A673 (cell line): ENCODE data around the gene STAG1. TPM values are rescaled to one million over a fixed set of nuclear protein-coding genes. Genes with fewer than 3 reads are reported as not detected.

Experiments
- BruUV-seq: library from RNA; stranded (reverse); fragments of 400-500 nt; replicated peaks from 2 replicates; lab custom pipeline; 2021; lab: Mats Ljungman, UMichigan
- CTCF ChIA-PET: fragments of 300-600 bp; sonication (Branson Sonifier 250); formaldehyde crosslinking; loops from one replicate; lab custom pipeline; 2022; ENCODE audit warnings: antibody characterized with exemption; lab: Charles Lee
- POLR2A ChIA-PET: fragments of 300-600 bp; sonication (Branson Sonifier 250); formaldehyde crosslinking; loops from one replicate; lab custom pipeline; 2022; ENCODE audit warnings: antibody characterized with exemption; ENCODE audit not compliant: low non-redundant PET; lab: Charles Lee
- DNase-seq: peaks from one replicate; pipeline ENCODE4 v3.0.0-alpha.2; 2015; ENCODE audit warnings: low spot score
- H3K27ac ChIP-seq: fragments of 200-600 bp; sonication (generic); 2 replicates; pipeline ENCODE4 v1.5.1; 2016; ENCODE audit warnings: mixed run types, low read depth, mild to moderate bottlenecking, mixed read lengths, antibody characterized with exemption, low read length; ENCODE audit not compliant: poor library complexity, severe bottlenecking
- H3K27me3 ChIP-seq: fragments of 200-600 bp; sonication (generic); replicated peaks from 2 replicates; pipeline ENCODE4 v1.6.1; 2017; ENCODE audit warnings: mixed run types, low read depth, mild to moderate bottlenecking, mixed read lengths, antibody characterized with exemption, low read length; ENCODE audit not compliant: insufficient read depth, poor library complexity
- H3K36me3 ChIP-seq: fragments of 200-600 bp; sonication (generic); 2 replicates; pipeline ENCODE4 v1.6.1; 2016; ENCODE audit warnings: mixed run types, mild to moderate bottlenecking, mixed read lengths, antibody characterized with exemption, low read length; ENCODE audit not compliant: insufficient read depth, poor library complexity, severe bottlenecking
- H3K4me1 ChIP-seq: fragments of 200-600 bp; sonication (generic); 2 replicates; pipeline ENCODE4 v1.6.1; 2017; ENCODE audit warnings: mixed run types, mild to moderate bottlenecking, mixed read lengths, antibody characterized with exemption, low read length; ENCODE audit not compliant: insufficient read depth, poor library complexity, severe bottlenecking
- H3K4me3 ChIP-seq: fragments of 200-600 bp; sonication (generic); 2 replicates; pipeline ENCODE4 v1.5.1; 2016; ENCODE audit warnings: low read depth, mixed run types, mild to moderate bottlenecking, mixed read lengths, low read length; ENCODE audit not compliant: poor library complexity, severe bottlenecking
- H3K9me3 ChIP-seq: fragments of 200-600 bp; sonication (generic); 2 replicates; pipeline ENCODE4 v1.6.1; 2016; ENCODE audit warnings: mixed run types, low read depth, mild to moderate bottlenecking, mixed read lengths, antibody characterized with exemption, low read length; ENCODE audit not compliant: poor library complexity, severe bottlenecking
- CTCF ChIP-seq: fragments of 300-800, 200-600 bp; sonication (generic); conservative IDR thresholded peaks from 2 replicates; pipeline ENCODE4 v1.5.1; 2017; ENCODE audit warnings: low read depth, mild to moderate bottlenecking, antibody characterized with exemption, low read length, moderate library complexity, mixed read lengths
- EZH2 ChIP-seq: fragments of 200-600 bp; sonication (generic); IDR thresholded peaks from 2 replicates; pipeline ENCODE4 v1.6.1; 2017; ENCODE audit warnings: borderline replicate concordance, low read depth, mild to moderate bottlenecking, mixed read lengths, antibody characterized with exemption, low read length; ENCODE audit not compliant: poor library complexity, severe bottlenecking
- intact Hi-C: fragments of 100-400 bp; cut with micrococcal nuclease; formaldehyde crosslinking; loops from one replicate; pipeline ENCODE4 v1.10.0; 2022; ENCODE audit not compliant: unreplicated experiment
- total RNA-seq: library from RNA; stranded (reverse); gene quantifications from 2 replicates; pipeline ENCODE4 v1.2.3, GENCODE V29; 2021

STAG1 gene
- total RNA-seq, 1 experiment from 2014 or later = 47.4 TPM

GRCh38 chr3:136651581-136651980 lies 100.6 kb downstream of the STAG1 start:
- no TSS peak for BruUV-seq

GRCh38 chr3:136650461-136650860 lies 101.7 kb downstream of the STAG1 start:
- TF ChIP-seq EZH2 (no peak), CTCF (no peak)
- ChIA-PET CTCF (no interaction called here), POLR2A (no interaction called here)

More at GRCh38 chr3:136651581-136651980, 100.6 kb downstream of the STAG1 start:
- Histone ChIP-seq H3K27me3 (no peaks in the 10 kb centered on the region), H3K27ac (no peak overlapping the region), H3K4me1 (no peaks in the 10 kb centered on the region), H3K4me3 (no peak overlapping the region), H3K36me3 (no peaks in the 10 kb centered on the region), H3K9me3 (peaks cover 22% of the 10 kb centered on the region)
- POLR2A ChIA-PET = no interaction called here
- no peak for DNase-seq
- TF ChIP-seq EZH2 (no peak), CTCF (no peak)
- intact Hi-C loops = no loop called here
- CTCF ChIA-PET = no interaction called here

GRCh38 chr3:136645915-136646314 lies 106.3 kb downstream of the STAG1 start:
- POLR2A ChIA-PET = no interaction called here
- BruUV-seq = no TSS peak
- intact Hi-C loops = no loop called here

More at GRCh38 chr3:136650461-136650860, 101.7 kb downstream of the STAG1 start:
- Histone ChIP-seq H3K36me3 (no peaks in the 10 kb centered on the region), H3K9me3 (peaks cover 22% of the 10 kb centered on the region), H3K27me3 (no peaks in the 10 kb centered on the region), H3K27ac (no peak overlapping the region), H3K4me1 (no peaks in the 10 kb centered on the region), H3K4me3 (no peak overlapping the region)
- DNase-seq = no peak
- intact Hi-C loops = no loop called here
- no TSS peak for BruUV-seq

More at GRCh38 chr3:136645915-136646314, 106.3 kb downstream of the STAG1 start:
- Histone ChIP-seq H3K36me3 (no peaks in the 10 kb centered on the region), H3K27ac (no peak overlapping the region), H3K4me1 (peaks cover 8% of the 10 kb centered on the region), H3K9me3 (no peaks in the 10 kb centered on the region), H3K4me3 (no peak overlapping the region), H3K27me3 (no peaks in the 10 kb centered on the region)
- no peak for DNase-seq
- no peak for TF ChIP-seq EZH2
- TF ChIP-seq CTCF = no peak
- CTCF ChIA-PET = no interaction called here
